GM18951 (cell line): ENCODE data around the gene MTFR1L.

Experiments used
- POLR2A ChIP-seq: IDR thresholded peaks from 4 replicates; pipeline ENCODE4 v1.6.1; 2011; ENCODE audit warnings: mild to moderate bottlenecking; ENCODE audit not compliant: insufficient read length, insufficient read depth; ENCODE audit errors: extremely low read depth
- in situ Hi-C: fragments of 300-500 bp; cut with MboI; formaldehyde crosslinking; loops from one replicate; pipeline ENCODE4 v1.12.0; 2022; ENCODE audit warnings: low sequenced_read_pairs, mixed read lengths, inconsistent platforms; ENCODE audit not compliant: unreplicated experiment

Gene MTFR1L

DNA sequence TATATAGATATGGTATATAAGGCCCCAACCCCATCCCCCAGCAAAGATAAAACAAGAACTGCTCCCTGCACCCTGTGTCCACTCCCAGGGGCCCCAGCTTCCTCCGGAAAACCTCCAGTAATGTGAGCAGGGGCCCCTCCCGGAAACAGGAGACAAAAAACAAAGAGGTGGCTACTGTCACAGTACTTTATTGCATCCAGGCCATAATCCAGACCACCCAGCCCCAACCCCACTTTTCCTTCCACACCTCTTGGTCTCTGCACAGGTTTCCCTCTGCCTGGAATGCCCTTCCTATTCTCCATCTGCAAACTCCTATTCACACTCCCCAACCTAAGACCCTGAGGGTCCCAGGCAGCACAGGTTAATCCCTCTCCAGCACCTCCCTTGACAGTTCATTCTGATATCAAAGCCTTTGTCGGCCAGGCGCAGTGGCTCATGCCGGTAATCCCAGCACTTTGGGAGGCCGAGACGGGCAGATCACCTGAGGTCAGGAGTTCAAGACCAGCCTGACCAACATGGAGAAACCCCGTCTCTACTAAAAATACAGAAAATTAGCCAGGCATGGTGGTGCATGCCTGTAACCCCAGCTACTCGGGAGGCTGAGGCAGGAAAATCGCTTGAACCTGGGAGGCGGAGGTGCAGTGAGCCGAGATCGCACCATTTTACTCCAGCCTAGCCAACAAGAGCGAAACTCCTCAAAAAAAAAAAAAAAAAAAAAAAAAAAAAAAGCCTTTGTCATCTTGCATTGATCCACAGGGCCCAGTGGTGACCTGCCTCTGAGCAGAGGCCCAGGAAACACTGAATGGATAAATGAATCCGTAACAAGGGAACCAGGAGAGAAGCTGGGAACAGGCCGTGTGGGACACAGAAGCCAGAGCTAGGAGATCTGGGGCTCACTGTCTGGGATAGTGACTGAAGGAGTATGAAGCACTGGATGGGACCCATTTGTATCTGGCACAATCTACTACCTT, 41.8 kb downstream of the MTFR1L start:
- in situ Hi-C loops = no loop called here
- no peak for TF ChIP-seq POLR2A

DNA sequence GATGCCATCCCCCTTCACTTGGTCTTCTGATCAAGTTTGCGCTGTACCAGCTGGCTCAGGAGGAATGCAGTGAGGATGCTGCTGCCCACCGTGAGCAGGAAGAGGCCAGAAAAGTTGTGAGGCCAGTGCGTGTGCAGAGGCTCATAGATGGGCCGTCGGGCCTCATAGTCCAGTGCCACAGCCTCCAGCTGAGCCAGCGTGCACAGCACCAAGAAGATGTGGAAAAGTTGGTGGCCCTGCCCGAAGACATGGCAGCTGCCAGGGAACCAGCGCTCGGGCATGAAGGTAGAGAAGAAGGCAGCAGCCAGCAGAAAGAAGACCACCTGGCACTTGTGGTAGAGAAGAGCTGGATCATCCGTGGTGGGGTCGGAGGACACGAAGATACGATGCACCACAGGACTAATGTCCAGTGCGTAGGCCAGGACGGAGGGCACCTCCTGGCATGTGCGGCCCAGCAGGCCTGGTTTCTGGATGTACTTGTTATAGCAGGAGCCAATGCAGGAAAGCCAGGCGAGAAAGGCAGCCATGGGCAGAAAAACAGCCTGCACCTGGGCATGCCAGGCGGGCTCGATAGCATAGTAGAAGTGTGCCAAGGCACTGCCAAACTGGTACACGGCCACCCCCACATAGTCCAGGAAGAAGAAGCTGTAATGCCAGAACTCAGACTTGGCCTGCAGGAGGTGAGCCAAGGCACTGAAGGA, 43.2 kb downstream of the MTFR1L start:
- TF ChIP-seq POLR2A = no peak
- in situ Hi-C loops = no loop called here

DNA sequence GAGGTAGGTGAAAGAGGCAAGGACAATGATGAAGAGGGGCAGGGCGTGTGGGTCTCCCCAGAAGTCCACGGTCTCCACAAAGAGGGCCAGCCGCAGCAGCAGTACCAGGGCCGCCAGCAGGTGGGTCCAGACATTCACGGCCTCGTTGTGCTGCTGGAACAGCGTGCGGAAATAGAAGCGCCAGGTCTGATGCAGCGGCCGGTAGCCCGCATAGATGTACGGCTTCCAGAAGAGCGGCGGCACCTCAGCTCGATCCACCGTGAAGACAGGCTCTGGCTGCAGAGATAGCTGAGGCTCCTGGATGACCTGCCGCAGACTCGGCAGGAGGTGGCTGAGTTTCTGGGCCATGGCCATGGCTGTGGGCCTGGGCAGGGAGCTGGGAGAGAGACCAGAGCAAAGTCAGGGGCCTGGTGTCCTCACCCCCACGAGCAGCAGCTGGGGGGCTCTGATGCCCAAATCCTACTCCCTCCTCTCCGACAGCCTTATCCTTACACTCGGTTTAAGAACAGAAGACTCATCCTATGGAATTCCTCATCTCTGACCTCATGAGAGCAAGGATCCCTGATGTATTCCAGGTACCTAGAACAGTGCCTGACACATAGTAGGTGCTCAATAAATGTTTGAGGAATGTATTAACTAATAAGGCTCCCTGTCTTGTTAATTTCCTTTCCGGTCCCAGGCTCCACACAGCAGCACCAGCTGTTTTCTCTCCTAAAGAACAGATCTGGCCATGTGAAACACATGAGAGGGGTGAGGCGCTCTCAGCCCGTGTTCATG, 43.9 kb downstream of the MTFR1L start:
- in situ Hi-C loops = no loop called here
- TF ChIP-seq POLR2A = no peak

DNA sequence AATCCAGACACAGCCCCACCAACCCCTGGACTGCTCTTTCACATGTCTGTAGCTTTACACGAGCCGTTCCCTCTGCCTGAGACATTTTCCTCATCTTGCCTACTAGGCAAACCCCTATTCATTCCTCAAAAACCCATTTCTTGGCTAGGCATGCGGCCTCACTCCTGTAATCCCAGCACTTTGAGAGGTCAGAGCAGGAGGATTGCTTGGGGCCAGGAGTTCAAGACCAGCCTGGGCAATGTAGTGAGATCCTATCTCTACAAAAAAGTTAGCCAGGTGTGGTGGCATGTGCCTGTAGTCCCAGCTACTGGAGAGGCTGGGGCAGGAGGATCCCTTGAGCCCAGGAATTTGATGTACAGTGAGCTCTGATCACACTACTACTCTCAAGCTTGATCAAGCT, 44.7 kb downstream of the MTFR1L start:
- in situ Hi-C loops = no loop called here
- no peak for TF ChIP-seq POLR2A

DNA sequence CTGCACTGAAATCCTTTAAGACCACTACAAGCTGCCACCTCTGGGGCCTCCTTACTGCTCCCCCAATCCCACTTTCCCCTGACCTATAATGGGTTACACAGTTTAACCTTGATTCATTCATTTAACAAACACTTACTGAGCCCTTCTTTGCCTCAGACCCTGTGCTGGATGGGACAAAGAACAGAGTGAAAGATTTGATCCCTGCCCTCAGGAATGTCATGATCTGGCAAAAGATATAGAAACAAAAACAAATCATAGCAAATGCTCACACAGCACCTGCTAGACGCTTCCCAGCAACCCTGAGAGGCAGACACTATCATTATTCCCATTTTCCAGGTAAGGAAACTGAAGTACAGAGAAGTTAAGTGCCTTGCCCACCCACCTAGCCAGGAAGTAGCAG, 46.5 kb downstream of the MTFR1L start:
- TF ChIP-seq POLR2A = no peak
- in situ Hi-C loops = no loop called here

DNA sequence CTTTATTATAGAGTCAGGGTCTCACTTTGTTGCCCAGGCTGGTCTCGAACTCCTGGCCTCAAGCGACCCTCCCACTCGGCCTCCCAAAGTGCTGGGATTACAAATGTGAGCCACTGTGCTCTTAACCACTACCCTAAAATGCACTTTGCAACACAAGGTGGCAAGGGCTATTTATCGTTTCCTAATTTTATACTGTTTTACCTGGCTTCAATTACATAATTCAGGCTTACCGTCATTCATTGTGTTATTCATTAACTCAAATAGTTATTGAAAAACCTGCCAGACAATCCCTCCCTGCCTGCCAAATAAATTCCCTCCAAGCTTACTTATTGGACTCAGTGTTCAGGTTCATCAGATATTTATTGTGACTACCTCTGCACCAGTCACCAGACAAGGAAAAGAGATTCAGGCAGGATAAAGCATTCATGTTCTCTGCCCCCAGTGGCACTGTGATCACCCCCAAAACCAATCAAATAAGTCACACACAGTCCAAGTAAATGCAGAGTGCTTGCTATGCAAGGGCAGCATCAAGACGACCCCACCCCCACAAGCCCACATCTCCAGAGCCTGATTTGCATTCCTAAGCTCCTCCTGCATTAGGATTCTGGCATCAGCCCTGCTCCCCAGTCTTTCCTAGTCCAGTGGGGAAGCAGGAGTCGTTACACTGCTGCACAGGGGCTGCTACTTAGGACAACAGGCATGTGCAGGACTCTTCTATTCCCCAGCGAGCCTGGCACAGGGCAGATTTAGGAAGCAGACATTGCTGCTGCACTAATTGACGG, 47.6 kb downstream of the MTFR1L start:
- in situ Hi-C loops = no loop called here
- no peak for TF ChIP-seq POLR2A

DNA sequence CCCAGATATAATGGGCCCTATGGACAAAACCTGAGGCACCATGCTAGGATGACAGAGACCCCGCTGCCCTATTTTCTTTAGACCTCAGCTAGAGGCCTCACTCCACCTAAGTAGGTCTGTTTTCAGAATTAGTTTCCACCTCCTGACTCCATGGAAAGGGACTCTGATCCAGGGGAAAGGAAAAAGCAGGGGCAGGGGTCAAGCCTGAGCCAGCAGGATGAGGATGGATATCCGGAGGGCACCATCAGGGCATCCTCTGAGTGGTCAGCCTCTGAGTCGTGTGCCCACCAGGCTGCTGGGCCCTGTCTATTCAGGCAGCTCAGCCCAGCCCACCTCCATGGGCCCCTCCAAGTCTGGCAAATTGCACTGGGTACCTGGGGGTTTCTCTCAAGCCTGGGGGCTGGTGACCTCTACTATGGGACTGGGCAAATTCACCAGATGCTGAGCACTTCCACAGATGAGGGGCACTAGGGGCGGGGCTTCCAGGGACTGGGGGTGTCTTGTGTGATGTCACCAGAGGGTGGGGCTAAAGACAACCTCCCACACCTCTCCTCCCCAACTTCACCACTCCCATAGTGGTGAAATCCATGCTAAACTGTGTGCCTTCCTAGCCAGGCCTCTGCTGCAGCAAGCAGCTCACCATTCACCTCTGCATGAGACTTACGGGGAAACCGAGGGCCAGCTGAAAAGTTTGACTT, 50.3 kb downstream of the MTFR1L start:
- no peak for TF ChIP-seq POLR2A
- in situ Hi-C loops = no loop called here

DNA sequence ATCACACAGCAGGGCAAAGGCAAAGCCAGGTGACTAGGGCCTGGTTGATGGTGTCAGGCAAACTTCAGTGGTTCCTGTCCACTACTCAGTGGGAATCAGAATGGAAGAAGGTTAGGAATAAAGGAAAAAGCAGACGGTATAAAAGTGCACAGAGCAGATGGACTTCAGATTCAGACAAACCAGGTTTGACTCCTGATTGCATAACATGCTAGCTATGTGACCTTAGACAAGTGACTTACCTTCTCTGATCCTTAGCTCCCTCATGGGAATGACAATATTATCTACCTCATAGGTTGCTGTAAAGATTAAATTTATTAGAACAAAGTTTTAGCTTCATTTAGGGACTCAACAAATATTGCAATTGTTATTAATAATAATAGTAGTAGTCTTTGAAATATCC, 50.9 kb downstream of the MTFR1L start:
- in situ Hi-C loops = no loop called here
- no peak for TF ChIP-seq POLR2A

DNA sequence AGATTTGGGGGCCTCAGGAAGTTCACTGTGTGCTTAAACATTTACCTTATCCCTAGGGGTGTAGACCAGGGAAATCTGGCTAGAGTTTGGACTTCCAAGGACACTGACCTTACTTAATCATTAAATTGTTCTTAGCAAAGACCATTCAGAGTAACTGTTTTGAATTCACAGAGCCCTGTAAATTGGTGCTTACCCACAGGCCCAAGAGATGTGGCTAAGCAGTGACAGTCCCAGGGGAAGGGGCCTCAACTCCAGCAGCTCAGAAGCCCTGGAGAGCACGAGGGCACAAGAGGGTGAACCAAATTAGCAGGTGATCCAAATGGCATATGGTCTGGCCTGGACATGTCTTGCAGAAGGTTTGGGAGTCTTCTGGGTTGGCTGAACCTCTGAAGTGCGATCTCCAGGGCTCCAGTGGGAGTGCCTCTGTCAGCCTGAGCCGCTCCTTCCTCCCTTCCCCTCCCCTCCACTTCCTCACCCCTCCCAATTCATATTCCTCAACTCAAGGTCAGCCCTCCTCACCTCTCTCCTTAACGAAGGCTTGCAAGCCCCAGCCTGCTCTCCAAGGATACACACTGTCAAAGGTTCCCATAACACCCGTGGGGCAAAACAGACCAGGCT, 51.4 kb downstream of the MTFR1L start:
- in situ Hi-C loops = no loop called here

DNA sequence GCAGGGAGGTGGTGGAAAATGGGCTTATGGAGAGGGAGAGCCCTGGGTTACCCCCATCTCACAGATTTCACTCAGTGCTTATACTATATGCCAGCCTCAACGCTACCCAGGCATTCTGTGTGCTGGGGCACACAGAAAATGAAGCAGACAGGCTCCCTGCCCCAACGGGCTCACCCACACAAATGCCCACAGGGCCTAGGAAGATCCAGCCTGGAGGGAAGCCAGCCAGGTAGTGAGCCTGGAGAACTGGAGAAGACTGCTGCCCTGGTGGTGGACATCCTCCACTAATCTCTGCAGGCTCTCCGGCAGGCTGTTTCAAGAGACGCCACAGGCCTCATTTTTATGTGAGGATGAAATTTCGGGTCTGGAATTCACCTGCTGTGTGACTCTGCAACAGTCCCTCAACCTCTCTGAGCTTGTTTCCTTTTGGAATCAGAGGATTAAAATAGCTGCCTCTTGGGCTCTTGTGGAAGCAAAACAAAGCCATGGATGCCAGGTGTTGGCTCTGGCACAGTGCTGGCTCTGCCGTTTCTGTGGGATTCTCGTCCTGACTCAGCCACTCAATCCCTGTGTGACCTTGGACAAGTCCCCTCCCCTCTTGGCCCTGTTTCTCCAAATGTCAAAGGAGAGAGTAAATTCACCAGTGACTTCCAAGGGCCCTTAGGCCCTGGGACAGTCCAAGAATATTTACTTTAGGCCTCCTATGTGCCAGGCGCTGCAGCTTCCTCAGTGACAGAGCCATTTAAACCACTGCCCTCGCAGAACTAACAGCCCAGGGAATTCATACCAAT, 52.1 kb downstream of the MTFR1L start:
- TF ChIP-seq POLR2A = no peak
- in situ Hi-C loops = no loop called here

More for the DNA sequence above, 51.4 kb downstream of the MTFR1L start:
- TF ChIP-seq POLR2A = no peak

DNA sequence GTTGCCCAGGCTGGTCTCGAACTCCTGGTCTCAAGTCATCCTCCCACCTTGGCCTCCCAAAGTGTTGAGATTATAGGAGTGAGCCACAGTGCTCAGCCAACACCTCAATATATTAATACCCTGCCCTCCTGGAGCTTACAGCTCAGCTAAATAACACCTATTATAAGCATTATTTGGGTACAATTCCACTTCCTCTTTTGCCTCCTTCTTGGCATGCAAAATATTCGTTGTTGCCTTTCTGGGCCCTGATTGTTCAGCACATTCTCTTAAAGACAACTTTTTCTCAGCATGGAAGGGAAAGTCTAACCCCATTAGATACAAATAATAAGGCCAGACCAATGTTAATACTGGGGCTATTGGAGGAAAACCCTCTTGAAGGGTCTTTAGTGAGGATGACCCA, 53.0 kb downstream of the MTFR1L start:
- no peak for TF ChIP-seq POLR2A
- in situ Hi-C loops = no loop called here

DNA sequence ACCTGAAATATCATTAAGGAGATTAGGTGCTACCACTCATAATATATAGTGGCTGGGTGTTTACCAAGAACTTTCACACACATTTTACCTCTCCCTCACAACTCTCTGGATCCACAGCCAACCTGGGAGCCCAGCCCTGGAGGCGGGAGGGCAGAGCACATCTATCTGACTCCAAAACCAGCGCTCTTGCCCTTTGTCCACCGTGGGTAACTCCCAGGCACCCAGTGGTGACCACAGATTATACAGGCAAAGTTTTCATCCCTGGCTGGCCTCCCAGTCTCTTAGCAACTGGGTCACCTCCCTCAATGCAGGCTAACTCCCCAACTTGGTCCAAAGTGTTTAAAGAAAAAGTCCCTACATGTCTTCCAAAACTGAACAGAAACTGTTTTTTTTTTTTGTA, 53.4 kb downstream of the MTFR1L start:
- in situ Hi-C loops = no loop called here
- no peak for TF ChIP-seq POLR2A
